Kidney (tissue), 14 donors: Measurements from ENCODE around the gene ARHGAP22. TPM values are rescaled to one million over a fixed set of nuclear protein-coding genes. Genes with fewer than 3 reads are reported as not detected.
A peak's percentile ranks its signal among the peaks of the same experiment; 100 is the strongest.

Experiments used
- DNase-seq, 5 donors: peaks; one replicate each; pipeline ENCODE4 v3.0.0-alpha.2; 2013 to 2020
- FAIRE-seq: peaks from 2 replicates; lab custom pipeline; 2012; peaks lifted over from hg19 to GRCh38; lab: Jason Lieb, UNC
- H3K27ac ChIP-seq, 2 donors: one replicate each; pipeline ENCODE4 v1.7.0; 2013; ENCODE audit warnings: low read depth in 2 of 2, low read length in 2 of 2, inconsistent platforms in 1 of 2
- H3K27me3 ChIP-seq: one replicate; pipeline ENCODE4 v1.7.1; 2013; ENCODE audit warnings: low read length, inconsistent platforms; ENCODE audit not compliant: control insufficient read depth, insufficient read depth
- H3K36me3 ChIP-seq, 3 donors: one replicate each; pipeline versions ENCODE4 v1.7.0 to v1.7.1; 2013; ENCODE audit warnings: low read length in 3 of 3, control low read depth in 1 of 3, inconsistent platforms in 1 of 3; ENCODE audit not compliant: insufficient read depth in 3 of 3, control insufficient read depth in 2 of 3
- H3K4me1 ChIP-seq, 3 donors: one replicate each; pipeline versions ENCODE4 v1.7.0 to v1.7.1; 2013; ENCODE audit warnings: low read length in 3 of 3, inconsistent platforms in 1 of 3, low read depth in 1 of 3; ENCODE audit not compliant: control insufficient read depth in 2 of 3, insufficient read depth in 2 of 3
- H3K4me3 ChIP-seq, 3 donors: one replicate each; pipeline versions ENCODE4 v1.7.0 to v1.8.1; 2013; ENCODE audit warnings: low read length in 3 of 3, control low read depth in 1 of 3, inconsistent platforms in 1 of 3
- H3K9ac ChIP-seq, 3 donors: one replicate each; pipeline versions ENCODE4 v1.7.0 to v1.7.1; 2013; ENCODE audit warnings: low read length in 3 of 3, control low read depth in 1 of 3, inconsistent platforms in 1 of 3
- H3K9me3 ChIP-seq, 3 donors: one replicate each; pipeline versions ENCODE4 v1.7.0 to v1.7.1; 2013; ENCODE audit warnings: low read length in 3 of 3, control low read depth in 1 of 3, inconsistent platforms in 1 of 3; ENCODE audit not compliant: control insufficient read depth in 2 of 3, insufficient read depth in 1 of 3
- intact Hi-C: fragments of 100-400 bp; cut with DNase I; formaldehyde crosslinking; loops from one replicate; pipeline ENCODE4 v1.11.1; 2022
- polyA plus RNA-seq: library from polyadenylated mRNA; stranded (reverse); fragments of 350-450 nt; fragmentation: Illumina TruSeq; extraction: RNeasy Lipid Tissue Mini Kit (QIAGEN cat#74804); gene quantifications from one replicate; pipeline ENCODE4 v1.2.3, GENCODE V29; 2014; ENCODE audit warnings: low read depth, low replicate concordance; ENCODE audit not compliant: insufficient read depth
- total RNA-seq: library from RNA; stranded (reverse); fragmentation: NEBNext Ultra II Directional; extraction: Animal tissue kit (Norgen Biotek cat#: 25700); gene quantifications from one replicate; pipeline ENCODE4 v1.2.1, GENCODE V29; 2021
- TF ChIP-seq, protein P1 (sequence below): IDR thresholded peaks from 3 replicates; pipeline ENCODE4 v1.5.1; 2012; ENCODE audit warnings: mild to moderate bottlenecking, moderate library complexity, borderline replicate concordance; ENCODE audit not compliant: insufficient read depth; ENCODE audit errors: extremely low read depth
- donor health status: control.
- donor health status: control.
- donor health status: control.
- donor health status: control.
- donor health status: control.
- donor health status: DM: yes; HTN: yes; CAD: no.
- donor health status: Normal renal cell carcinoma (clear cell type).

ARHGAP22 gene
- total and polyA plus RNA-seq, 2 donors from 2014 or later: 0.62 to 6.6 TPM

DNA sequence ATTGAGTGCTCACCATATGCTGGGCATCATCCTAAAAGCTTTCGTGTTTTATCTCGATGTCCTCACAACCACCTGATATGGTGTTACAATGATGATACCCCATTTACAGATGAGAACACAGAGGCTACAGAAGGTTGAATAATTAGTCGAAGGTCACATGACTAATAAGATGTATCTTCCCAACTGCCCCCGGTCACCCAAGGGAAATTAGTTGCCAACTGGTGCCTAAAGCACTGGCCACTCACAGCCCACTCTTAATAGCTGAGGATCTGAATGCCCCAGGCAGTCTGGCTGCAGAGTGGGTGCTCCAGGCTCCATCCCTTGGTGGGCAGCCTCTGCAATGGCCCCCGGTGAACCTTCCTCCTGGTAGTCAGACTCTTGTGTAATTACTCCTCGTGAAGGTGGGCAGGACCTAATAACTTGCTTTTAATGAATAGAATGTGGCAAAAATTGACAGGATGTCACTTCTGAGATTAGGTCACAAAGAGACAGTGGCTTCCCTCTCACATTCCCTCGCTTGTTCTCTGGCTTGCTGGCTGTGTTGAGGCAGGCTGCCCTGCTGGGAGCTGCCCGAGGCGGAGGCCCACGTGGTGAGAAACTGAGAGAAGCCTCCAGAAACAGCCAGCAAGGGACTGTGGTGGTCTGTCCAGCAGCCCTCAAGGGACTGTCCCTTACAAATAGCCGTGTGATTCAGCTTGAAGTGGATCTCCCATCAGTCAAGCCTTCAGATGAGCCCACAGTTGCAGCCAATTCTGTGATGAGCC lies 109.4 kb downstream of the ARHGAP22 start:
- intact Hi-C loops: no loop called here
- Histone ChIP-seq H3K9ac (no peak overlapping the region), H3K9me3 (no peaks in the 10 kb centered on the region), H3K27ac (no peak overlapping the region), H3K4me1 (no peaks in the 10 kb centered on the region), H3K4me3 (no peak overlapping the region), H3K36me3 (no peaks in the 10 kb centered on the region), H3K27me3 (no peaks in the 10 kb centered on the region)
- TF ChIP-seq, protein P1, sequence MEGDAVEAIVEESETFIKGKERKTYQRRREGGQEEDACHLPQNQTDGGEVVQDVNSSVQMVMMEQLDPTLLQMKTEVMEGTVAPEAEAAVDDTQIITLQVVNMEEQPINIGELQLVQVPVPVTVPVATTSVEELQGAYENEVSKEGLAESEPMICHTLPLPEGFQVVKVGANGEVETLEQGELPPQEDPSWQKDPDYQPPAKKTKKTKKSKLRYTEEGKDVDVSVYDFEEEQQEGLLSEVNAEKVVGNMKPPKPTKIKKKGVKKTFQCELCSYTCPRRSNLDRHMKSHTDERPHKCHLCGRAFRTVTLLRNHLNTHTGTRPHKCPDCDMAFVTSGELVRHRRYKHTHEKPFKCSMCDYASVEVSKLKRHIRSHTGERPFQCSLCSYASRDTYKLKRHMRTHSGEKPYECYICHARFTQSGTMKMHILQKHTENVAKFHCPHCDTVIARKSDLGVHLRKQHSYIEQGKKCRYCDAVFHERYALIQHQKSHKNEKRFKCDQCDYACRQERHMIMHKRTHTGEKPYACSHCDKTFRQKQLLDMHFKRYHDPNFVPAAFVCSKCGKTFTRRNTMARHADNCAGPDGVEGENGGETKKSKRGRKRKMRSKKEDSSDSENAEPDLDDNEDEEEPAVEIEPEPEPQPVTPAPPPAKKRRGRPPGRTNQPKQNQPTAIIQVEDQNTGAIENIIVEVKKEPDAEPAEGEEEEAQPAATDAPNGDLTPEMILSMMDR: no peak
- no peak for FAIRE-seq
- peak in 2 of 5 donors; percentile 3 to 35 for DNase-seq

DNA sequence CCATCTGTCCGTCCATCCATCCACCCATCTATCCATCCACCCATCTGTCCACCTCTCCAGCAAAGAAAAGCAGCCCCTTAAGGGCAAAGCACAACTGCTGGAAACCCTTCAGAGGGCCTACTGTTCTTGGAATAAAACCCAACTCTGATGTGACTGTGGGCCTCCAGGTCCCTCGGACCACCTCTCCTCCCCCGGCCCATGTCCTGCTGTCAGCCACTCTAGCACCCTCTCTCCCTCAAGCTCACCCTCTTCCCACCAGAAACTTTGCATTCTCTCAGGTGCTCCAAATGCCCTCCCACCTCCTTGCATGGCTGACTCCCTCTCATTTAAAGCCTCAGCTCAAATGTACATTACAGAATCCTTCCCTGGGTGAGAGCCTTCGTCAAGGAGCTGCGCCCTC lies 110.3 kb downstream of the ARHGAP22 start:
- H3K27me3 ChIP-seq: no peaks in the 10 kb centered on the region

DNA sequence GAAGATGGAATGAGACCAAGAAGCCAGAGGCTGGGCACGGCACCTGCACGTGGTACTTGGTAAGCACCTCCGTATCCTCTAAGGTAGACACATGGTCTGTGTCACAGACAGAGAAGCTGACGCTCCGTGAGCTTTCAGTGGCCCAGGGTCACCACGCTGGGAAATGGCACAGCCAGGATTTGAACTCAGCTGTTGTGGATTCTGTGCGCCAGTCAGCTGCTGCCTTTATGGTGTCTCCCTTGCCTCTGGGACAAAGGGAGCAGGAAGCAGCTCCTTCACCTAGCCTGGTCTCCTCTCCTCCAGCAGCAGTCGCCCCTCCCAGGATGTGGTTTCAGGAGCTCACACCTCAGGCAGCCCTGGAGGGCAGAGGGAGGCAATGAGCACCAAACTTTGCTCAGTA lies 110.8 kb downstream of the ARHGAP22 start:
- H3K4me3 ChIP-seq: no peak overlapping the region
- no peaks in the 10 kb centered on the region for H3K36me3 ChIP-seq
- H3K9me3 ChIP-seq: no peaks in the 10 kb centered on the region
- H3K4me1 ChIP-seq: no peaks in the 10 kb centered on the region
- intact Hi-C loops: no loop called here
- peak in 1 of 5 donors; percentile 6 for DNase-seq
- TF ChIP-seq, protein P1: no peak
- no peaks in the 10 kb centered on the region for H3K27me3 ChIP-seq
- H3K27ac ChIP-seq: no peak overlapping the region
- no peak for FAIRE-seq
- no peak overlapping the region for H3K9ac ChIP-seq

More for the DNA sequence above, 110.3 kb downstream of the ARHGAP22 start:
- no peaks in the 10 kb centered on the region for H3K36me3 ChIP-seq
- H3K9me3 ChIP-seq: no peaks in the 10 kb centered on the region
- TF ChIP-seq, protein P1: no peak
- H3K4me3 ChIP-seq: no peak overlapping the region
- DNase-seq: peak in 3 of 5 donors; percentile 9 to 52 (median 50)
- intact Hi-C loops: no loop called here
- H3K27ac ChIP-seq: no peak overlapping the region
- no peak for FAIRE-seq
- H3K9ac ChIP-seq: no peak overlapping the region
- no peaks in the 10 kb centered on the region for H3K4me1 ChIP-seq
